AG08396 (cell line): ENCODE results near the gene VIT.
"Not testable (repeated sequence)": the region's sequence is repeated elsewhere in the genome, so short reads cannot be mapped to it uniquely, and the experiment has no call there.

Source experiments
- DNase-seq: peaks from one replicate; pipeline ENCODE4 v3.0.0; 2012; ENCODE audit warnings: low spot score, mixed read lengths

VIT gene

GRCh38 chr2:36677996-36678605 lies 18.4 kb upstream of the VIT start:
- peak; percentile 28 for DNase-seq

DNA sequence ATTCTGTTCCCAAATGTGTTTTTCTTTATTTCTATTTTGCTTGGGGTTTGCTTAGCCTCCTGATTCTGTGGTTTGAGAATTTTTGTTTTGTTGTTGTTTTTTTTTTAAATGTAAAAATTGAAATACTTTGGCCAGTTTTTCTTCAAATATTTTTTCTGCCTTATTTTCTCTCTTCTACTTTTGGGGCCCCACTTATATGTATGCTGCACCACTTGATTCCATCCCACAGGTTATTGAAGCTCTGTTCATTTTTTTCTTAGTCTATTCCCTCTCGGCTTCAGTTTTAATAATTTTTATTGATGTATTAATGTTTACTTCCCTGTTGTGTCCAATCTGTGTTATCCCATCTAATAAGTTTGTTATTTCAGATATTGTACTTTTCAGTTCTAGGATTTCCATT lies 17.7 kb upstream of the VIT start:
- DNase-seq = no peak

GRCh38 chr2:36680012-36680411 lies 16.5 kb upstream of the VIT start:
- peak; percentile 35 for DNase-seq

GRCh38 chr2:36682562-36682961 lies 13.9 kb upstream of the VIT start:
- DNase-seq = no peak

GRCh38 chr2:36683002-36683401 lies 13.5 kb upstream of the VIT start:
- DNase-seq = no peak

DNA sequence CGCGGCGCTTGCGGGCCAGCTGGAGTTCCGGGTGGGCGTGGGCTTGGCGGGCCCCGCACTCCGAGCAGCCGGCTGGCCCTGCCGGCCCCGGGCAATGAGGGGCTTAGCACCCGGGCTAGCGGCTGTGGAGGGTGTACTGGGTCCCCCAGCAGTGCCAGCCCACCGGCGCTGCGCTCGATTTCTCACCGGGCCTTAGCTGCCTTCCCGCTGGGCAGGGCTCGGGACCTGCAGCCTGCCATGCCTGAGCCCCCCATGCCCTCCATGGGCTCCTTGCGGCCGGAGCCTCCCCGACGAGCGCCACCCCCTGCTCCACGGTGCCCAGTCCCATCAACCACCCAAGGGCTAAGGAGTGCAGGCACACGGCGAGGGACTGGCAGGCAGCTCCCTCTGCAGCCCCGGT lies 8.2 kb upstream of the VIT start:
- DNase-seq = not testable (repeated sequence)

GRCh38 chr2:36689013-36689412 lies 7.5 kb upstream of the VIT start:
- DNase-seq = not testable (repeated sequence)

GRCh38 chr2:36692121-36692520 lies 4.4 kb upstream of the VIT start:
- DNase-seq = no peak

DNA sequence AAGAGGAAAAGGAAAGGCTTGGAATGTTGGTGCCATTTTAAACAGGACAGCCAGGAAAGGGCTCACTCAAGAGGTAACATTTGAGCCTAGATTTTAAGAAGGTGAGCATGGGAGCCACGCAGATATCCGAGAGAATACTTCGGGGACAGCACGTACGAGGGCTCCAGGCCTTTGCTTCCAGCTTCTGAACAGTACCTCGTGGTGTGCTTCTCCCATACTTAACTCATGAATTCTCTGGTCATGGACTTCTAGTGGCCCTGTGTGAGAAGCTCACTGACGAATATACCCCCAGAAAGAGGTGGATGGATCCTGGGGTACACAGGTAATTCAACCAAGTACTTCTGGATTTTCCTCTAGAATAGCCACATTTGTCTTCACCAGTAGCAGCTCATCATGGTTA lies 2.7 kb upstream of the VIT start:
- DNase-seq = no peak

DNA sequence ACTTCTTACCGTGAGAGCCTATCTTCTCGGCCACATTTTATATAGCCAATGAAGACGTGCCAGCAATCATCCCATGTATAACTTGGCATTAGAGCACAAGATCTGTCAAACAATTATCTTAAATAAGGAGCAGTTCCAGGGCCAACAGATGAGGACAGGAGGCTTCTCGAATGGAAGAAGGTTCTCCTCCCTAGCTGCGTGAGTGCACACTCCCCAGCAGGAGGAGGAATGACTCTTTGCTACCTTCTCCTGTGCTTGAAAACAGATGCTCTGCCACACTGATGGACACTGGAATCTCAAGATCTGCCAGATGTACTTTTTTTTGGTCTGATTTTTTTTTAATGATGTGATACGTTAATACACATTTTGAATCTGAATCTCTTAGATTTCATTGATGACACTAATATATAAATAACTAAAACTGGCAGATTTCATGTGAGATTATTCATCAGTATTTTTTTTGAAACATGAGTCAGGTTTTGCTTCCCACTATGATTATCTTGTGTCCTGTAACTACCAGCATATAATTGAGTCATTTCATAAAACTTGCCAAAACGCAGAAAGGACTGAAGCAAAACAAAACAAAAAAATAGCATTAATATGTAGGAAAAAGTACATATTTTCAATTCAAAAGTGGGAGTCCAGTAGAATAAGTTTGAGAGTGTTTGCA lies 626 bp upstream of the VIT start:
- peak; percentile 52 for DNase-seq

DNA sequence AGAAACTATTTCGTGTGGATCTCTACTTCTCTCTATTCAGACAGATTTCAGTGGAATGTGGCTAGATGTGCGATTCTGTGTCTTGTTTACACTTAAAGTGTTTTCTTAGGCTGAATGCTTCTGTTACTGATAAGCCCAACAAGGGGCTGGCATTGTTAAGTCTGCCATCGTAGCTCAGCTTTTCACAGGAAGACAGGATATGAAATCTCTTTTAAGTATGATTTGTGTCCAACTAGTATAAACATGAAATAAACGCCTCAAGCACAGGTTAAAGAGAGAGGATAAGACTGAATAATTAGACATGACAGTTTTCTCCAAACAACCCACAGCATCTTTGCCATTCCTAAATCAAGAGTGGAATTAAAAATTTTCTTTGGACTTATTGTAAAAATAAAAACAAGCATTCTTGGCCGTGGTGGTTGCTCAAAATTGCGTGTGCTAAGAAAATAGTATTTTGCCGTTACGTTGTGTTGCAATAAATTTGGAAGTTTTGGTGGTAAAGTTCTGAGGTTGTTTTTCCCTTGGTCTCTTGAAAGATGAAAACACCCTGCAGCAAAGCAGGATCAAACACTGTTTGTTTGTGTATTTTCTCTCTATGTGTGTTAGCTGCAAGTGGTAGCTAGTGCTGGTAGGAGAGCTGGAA lies 1.0 kb downstream of the VIT start:
- DNase-seq = no peak

DNA sequence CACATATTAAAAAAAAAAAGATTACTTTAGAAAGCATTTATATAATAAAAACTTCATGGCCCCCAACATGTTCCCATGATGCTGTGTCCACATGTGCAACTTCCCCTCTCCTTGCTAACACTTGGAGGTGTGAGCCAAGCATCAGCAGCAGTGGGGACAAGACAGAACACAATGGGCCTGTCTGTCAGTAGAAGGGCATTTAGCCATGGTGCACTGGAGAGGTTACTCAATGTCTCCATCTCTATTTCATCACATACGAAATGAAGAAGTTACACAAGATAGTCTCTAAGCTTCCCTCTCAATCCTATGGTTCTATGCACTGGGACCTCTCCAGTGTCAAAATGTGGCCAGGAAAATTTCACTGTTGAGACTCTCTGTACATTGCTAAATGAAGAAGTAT lies 2.5 kb downstream of the VIT start:
- DNase-seq = no peak

GRCh38 chr2:36700311-36700710 lies 3.8 kb downstream of the VIT start:
- DNase-seq = no peak

DNA sequence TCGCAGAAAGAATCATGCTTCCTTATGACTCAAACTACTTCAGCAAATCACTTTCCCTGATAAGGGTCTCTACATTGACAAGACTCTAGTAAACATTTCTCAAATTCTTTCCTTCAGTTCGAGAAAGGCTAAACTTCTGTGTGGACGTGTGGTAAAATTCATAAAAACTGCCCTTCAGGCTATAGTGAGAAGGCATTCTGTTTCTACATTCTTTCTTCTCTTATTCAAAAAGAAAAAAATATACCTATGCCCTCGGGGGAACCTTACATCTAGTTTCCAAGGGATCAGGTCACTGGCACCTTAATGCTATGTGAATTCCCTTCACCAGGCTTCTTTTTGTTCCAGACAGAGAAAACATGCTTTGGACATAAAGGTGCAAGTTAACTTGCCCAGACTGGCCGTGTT lies 4.9 kb downstream of the VIT start:
- DNase-seq = no peak

- DNase-seq = no peak
These were observed 5.4 kb downstream of the VIT start for GRCh38 chr2:36701918-36702317.

DNA sequence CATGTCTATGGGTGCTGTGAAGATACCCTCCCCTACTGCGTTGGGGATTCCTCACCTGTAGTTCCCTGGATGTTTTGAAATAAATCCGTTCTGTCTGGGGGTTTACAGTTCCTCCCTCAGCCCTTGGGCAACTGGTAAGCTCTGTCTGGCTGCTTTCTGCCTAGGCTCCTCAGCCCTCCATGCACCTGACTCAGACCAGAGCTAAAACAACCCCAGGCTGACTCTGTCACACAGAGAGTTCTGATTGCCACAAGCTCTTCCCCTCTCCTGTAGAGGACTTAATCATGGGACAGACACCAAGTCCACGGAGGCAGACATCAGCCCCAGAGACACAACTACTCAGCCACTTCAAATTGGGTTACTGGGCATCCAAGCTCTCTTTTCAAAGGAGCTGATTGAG lies 6.3 kb downstream of the VIT start:
- DNase-seq = no peak

- no peak for DNase-seq
These were observed 8.1 kb downstream of the VIT start for GRCh38 chr2:36704475-36705150.

GRCh38 chr2:36705326-36706020 lies 9.0 kb downstream of the VIT start:
- DNase-seq = no peak

GRCh38 chr2:36706021-36706876 lies 9.7 kb downstream of the VIT start:
- DNase-seq = no peak

DNA sequence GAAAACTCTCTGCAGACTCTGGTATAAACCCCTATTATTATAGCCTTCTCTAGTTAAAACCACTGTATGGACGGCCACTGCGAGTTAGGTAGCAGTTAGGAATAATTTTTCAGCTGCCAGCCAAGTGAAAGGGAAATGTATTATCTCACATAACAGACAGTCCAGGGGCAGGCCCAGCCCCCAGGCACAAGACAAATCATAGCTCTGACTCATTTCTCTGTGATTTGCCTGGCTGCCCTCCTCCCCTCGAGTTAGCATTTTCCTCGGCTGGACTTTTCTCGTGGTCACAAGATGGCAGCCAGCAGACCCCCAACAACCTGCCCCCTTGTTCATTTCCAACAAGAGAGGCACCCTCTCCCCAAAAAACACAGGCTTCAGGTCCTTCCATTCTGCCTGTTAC lies 10.5 kb downstream of the VIT start:
- no peak for DNase-seq

GRCh38 chr2:36708041-36708741 lies 11.7 kb downstream of the VIT start:
- peak; percentile 18 for DNase-seq
